Midbrain (tissue), 1 donor: ENCODE data around the gene PARP1.
"Not testable (repeated sequence)": the region's sequence is repeated elsewhere in the genome, so short reads cannot be mapped to it uniquely, and the experiment has no call there.

Experiments used
- DNase-seq: peaks from one replicate; lab custom pipeline; 2025; lab: John Stamatoyannopoulos, UW

Gene PARP1

GRCh38 chr1:226428791-226429461 is 21.0 kb upstream of the PARP1 start:
- no peak for DNase-seq

DNA sequence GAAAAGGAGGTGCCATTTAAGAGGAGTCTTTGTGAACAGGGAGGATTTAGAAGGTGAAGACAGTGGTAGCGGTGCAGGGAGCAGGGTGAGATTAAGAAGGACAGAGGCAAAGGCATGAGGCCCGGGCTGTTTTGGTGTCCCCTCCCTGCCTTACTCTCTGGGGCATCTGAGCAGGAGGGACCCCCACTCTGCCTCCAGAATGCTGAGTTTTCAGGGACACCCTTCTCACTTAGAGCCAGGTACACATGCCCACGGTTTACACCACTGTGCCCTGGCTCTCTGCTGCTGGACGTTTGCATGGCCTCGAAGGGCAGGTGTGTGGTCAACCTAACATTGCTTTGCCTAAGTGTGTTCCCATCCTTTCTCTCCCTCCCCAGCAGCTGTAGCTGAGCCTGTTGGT is 20.5 kb upstream of the PARP1 start:
- no peak for DNase-seq

DNA sequence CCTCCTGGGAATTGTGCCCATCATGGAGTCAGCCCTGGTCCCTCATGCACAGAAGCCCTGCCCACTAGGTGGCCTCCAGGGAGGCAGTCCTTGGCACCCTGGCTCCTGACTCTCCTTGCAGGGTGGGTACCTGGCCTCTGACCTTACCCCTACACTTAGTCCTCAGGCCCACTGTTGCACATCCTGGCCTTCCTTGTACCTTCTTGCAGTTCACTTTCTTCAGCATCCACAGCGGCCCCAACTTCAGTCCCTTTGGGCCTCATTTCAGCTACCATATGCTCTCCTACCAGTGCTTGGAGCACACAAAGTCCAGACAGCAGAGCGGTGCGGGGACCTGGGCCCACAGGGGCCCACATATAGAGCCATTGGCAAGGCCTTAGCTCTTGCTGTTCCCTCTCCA is 19.2 kb upstream of the PARP1 start:
- no peak for DNase-seq

DNA sequence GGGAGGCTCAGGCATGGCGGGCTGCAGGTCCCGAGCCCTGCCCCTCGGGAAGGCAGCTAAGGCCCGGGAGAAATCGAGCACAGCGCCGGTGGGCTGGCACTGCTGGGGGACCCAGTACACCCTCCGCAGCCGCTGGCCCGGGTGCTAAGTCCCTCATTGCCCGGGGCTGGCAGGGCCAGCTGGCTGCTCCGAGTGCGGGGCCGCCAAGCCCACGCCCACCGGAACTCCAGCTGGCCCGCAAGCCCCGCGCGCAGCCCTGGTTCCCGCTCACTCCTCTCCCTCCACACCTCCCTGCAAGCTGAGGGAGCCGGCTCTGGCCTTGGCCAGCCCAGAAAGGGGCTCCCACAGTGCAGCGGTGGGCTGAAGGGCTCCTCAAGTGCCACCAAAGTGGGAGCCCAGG is 18.5 kb upstream of the PARP1 start:
- not testable (repeated sequence) for DNase-seq

DNA sequence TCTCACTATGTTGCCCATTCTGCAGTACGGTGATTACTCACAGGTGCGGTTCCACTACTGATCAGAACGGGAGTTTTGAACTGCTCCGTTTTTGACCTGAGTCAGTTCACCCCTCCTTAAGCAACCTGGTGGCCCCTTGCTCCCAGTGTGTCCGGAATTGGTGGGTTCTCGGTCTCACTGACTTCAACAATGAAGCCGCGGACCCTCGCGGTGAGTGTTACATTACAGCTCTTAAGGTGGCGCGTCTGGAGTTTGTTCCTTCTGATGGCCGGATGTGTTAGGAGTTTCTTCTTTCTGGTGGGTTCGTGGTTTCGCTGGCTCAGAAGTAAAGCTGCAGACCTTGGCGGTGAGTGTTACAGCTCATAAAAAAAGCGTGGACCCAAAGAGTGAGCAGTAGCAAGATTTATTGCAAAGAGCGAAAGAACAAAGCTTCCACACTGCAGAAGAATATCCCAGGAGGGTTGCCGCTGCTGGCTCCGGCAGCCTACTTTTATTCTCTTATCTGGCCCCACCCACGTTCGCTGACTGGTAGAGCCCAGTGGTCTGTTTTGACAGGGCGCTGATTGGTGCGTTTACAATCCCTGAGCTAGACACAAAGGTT is 17.6 kb upstream of the PARP1 start:
- DNase-seq = no peak

DNA sequence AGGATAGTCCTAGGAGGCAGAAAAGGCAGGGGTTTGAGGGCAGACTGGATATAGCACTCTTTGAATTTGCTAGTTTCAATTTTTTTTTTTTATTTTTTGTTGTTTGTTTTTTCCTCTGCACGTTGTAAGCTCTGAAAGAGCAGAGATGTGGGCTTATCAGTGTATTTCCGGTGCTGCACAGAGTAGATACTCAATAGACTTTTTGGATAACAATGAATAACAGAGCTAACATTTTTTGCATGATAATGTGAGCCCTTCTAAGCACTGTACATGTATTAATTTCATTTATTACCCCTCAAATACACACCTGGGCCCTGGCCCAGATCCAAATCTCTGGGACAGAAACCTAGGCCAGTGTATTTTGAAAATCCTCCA is 17.1 kb upstream of the PARP1 start:
- DNase-seq = no peak

- peak; percentile 57 for DNase-seq
Observed at GRCh38 chr1:226424221-226425003, 16.5 kb upstream of the PARP1 start.

GRCh38 chr1:226422478-226422877 is 14.6 kb upstream of the PARP1 start:
- DNase-seq = no peak

- no peak for DNase-seq
Observed at GRCh38 chr1:226420897-226421296, 13.0 kb upstream of the PARP1 start.

GRCh38 chr1:226420328-226420727 is 12.4 kb upstream of the PARP1 start:
- DNase-seq = no peak

- DNase-seq = peak; percentile 18
Observed at GRCh38 chr1:226419284-226420029, 11.6 kb upstream of the PARP1 start.

- DNase-seq = no peak
Observed at GRCh38 chr1:226417830-226418546, 10.1 kb upstream of the PARP1 start.

DNA sequence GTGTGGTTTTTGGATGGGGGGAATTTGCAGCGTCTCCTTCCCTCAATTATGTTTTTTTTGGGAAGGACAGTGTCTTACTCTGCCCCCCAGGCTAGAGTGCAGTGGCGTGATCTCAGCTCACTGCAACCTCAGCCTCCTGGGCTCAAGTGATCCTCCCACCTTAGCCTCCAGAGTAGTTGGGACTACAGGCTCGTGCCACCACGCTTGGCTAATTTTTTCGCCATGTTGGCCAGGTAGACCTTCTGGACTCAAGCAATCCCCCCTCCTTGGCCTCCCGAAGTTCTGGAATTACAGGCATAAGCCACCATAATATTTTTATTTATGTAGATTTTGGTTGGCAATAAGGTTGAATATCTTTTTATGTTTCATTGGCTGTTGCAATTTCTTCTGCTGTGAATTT is 9.5 kb upstream of the PARP1 start:
- DNase-seq = no peak

DNA sequence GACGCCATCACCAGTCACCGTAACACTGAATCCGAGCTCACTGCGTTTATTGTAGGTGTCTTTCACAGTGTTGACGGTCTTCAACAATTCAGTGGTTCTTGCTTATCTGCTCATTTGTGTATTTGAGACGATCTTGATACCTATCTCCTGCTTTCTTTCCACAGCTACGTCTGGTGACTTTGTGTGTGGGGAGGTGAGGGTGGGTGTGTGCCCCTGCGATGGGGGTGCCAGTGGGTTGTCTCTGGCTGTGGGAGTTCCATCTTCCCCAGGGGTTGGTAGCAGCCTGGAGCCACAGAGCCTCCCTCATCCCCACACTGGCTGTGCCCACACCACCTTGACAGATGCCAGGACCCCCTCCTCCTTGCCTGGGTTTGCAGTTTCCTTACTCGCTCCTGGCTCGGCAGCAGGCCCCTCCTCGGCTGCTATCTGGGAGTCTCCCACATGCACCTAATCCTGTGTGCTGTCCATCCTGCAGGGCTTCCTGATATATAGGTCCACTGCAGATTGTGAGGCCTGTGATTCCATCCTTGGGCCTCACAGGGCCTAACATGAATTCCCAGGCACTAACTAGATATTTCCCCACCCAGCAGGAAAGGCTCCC is 6.3 kb upstream of the PARP1 start:
- no peak for DNase-seq

GRCh38 chr1:226411619-226412018 is 3.7 kb upstream of the PARP1 start:
- peak; percentile 56 for DNase-seq

GRCh38 chr1:226410958-226411357 is 3.1 kb upstream of the PARP1 start:
- DNase-seq = no peak

- no peak for DNase-seq
Observed at GRCh38 chr1:226409392-226409791, 1.5 kb upstream of the PARP1 start.

GRCh38 chr1:226408285-226409184 is 642 bp upstream of the PARP1 start:
- no peak for DNase-seq

DNA sequence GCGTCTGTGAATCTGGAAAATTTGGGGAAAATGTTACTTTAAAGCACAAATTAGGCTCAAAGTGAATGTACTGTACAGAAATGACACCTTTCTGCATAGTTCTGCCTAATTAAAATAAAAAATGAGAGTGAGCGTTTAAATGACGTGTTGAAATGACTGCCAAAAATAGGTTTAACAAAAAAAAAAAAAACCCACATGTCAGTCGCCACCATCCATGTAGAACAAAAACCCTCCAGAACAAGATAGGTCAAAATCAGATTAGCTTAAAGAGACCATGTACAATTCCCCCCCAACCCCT is 745 bp downstream of the PARP1 start:
- no peak for DNase-seq

- no peak for DNase-seq
Observed at GRCh38 chr1:226406401-226406881, 1.5 kb downstream of the PARP1 start.
